ENCODE results near the gene MAD1L1. TPM values are rescaled to one million over a fixed set of nuclear protein-coding genes. Genes with fewer than 3 reads are reported as not detected.

Gene MAD1L1
- total RNA-seq, 1 donor from 2014 or later: 59.6 TPM

GRCh38 chr7:2197436-2198155, 35.1 kb downstream of the MAD1L1 start:
- H3K4me3 ChIP-seq: no peak overlapping the region
- no peaks in the 10 kb centered on the region for H3K9me3 ChIP-seq
- H3K4me1 ChIP-seq: no peaks in the 10 kb centered on the region
- peaks cover 8 to 29% of the 10 kb centered on the region in 2 donors for H3K36me3 ChIP-seq
- TF ChIP-seq, protein P1, sequence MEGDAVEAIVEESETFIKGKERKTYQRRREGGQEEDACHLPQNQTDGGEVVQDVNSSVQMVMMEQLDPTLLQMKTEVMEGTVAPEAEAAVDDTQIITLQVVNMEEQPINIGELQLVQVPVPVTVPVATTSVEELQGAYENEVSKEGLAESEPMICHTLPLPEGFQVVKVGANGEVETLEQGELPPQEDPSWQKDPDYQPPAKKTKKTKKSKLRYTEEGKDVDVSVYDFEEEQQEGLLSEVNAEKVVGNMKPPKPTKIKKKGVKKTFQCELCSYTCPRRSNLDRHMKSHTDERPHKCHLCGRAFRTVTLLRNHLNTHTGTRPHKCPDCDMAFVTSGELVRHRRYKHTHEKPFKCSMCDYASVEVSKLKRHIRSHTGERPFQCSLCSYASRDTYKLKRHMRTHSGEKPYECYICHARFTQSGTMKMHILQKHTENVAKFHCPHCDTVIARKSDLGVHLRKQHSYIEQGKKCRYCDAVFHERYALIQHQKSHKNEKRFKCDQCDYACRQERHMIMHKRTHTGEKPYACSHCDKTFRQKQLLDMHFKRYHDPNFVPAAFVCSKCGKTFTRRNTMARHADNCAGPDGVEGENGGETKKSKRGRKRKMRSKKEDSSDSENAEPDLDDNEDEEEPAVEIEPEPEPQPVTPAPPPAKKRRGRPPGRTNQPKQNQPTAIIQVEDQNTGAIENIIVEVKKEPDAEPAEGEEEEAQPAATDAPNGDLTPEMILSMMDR (IDR thresholded peaks at IDR 0.05): no peak
- no peak for DNase-seq (ENCODE audit: low spot score in 2 of 2)
- intact Hi-C loops (cut with DNase I): no loop called here
- no peaks in the 10 kb centered on the region for H3K27me3 ChIP-seq
- no peak overlapping the region for H3K27ac ChIP-seq

DNA sequence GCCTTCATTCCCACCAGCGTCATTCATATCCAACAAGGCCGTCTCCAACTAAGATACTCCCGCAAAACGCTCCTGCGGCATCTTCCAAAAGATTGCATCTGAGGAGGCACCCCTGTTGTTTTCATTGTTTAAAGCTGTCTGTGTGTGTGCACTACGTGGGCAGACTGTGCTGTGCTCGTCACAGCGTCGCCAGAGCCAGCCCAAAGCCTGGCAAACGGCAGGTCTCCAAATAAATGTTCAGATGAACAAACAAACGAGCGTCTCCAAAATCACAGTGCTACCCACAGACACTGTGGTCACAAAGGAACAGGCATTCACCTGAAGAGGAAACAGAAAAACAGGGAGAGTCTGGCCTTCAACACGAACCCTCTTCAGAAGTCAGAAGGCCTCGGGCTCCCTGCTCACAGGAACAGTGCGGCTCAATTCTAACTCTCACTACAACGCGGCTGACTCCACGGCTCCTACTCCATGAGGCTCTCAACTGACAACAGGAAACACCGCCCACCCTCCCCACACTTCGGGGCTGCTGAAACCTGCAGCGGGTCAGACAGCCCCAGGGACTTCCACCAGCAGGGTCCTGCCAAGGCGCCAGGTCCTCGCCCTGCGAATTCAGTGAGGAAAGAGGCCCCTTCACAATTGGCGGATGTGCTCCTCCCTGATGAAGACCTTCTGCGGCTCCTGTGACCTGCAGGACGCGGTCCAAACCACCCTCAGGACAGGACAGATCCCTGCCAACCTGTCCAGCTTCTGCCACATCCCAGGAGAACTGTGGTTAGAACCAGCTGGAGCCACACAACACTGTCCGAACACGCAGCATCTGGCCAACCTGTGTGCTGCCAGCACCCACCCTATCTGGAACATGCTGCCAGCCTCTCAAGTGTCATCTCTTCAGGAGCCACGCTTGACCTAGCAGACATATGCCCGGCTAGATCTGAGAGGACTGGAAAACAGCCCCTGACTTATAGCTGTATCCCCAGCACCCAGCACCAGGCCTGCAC, 36.1 kb downstream of the MAD1L1 start:
- TF ChIP-seq, protein P1 (IDR thresholded peaks at IDR 0.05): no peak
- H3K9me3 ChIP-seq: no peaks in the 10 kb centered on the region
- no peaks in the 10 kb centered on the region for H3K4me1 ChIP-seq
- DNase-seq (ENCODE audit: low spot score in 2 of 2): peak in 1 of 2 donors; percentile 58
- no peak overlapping the region for H3K27ac ChIP-seq
- H3K36me3 ChIP-seq: peaks cover 8 to 29% of the 10 kb centered on the region in 2 donors
- H3K27me3 ChIP-seq: no peaks in the 10 kb centered on the region
- intact Hi-C loops (cut with DNase I): no loop called here
- no peak overlapping the region for H3K4me3 ChIP-seq

DNA sequence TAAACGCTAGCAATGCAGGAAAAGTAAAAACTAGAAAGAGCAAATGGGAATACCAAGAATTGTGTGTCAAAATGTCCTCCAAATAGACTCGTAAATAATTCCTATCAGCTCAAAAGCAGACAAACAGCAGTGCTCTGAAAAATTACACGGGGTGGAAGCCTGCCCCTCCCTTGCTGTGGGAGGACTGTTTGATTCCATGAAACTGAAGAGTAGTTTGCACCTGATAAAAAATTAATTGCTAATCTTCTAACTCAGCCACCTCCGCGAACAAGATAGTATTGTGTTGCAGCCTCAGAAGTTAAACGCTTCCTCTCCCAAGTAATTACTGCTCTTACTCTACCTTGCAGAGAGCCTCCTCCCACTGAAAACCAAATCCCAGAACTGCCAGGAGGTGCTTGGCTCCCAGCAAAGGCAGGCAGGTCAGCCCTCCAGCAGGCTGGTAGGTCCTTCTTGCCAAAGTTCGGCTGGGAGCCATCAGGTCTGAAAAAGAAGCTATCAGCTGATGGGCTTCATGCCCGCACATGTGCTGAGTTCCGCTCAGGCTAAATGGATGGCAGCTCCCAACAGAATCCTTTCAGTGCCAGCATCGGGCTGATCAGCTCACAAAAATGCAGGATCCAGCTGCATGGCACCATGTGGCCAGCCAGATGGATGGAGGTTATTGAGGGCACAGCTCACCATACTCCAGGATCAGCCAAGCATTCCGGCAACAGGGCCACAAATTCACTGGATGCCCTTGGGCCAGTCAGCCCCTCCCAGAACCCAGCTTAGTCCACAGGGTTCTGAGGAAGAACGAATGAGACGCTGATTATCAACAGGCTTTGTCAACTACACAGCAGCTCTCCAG, 37.1 kb downstream of the MAD1L1 start:
- peaks cover 8 to 29% of the 10 kb centered on the region in 2 donors for H3K36me3 ChIP-seq
- H3K9me3 ChIP-seq: no peaks in the 10 kb centered on the region
- H3K27ac ChIP-seq: no peak overlapping the region
- H3K27me3 ChIP-seq: no peaks in the 10 kb centered on the region
- TF ChIP-seq, protein P1 (IDR thresholded peaks at IDR 0.05): no peak
- H3K4me3 ChIP-seq: no peak overlapping the region
- no peak for DNase-seq (ENCODE audit: low spot score in 2 of 2)
- no peaks in the 10 kb centered on the region for H3K4me1 ChIP-seq
- intact Hi-C loops (cut with DNase I): no loop called here

- peaks cover 8 to 17% of the 10 kb centered on the region in 2 donors for H3K36me3 ChIP-seq
- H3K4me3 ChIP-seq: no peak overlapping the region
- no peaks in the 10 kb centered on the region for H3K4me1 ChIP-seq
- TF ChIP-seq, protein P1 (IDR thresholded peaks at IDR 0.05): no peak
- no peak for DNase-seq (ENCODE audit: low spot score in 2 of 2)
- intact Hi-C loops (cut with DNase I): no loop called here
- peaks cover 0 to 5% of the 10 kb centered on the region in 2 donors for H3K9me3 ChIP-seq
- no peak overlapping the region for H3K27ac ChIP-seq
- no peaks in the 10 kb centered on the region for H3K27me3 ChIP-seq
These were observed 39.0 kb downstream of the MAD1L1 start for GRCh38 chr7:2193575-2194305.

Data from ascending aorta (tissue), 2 donors.